Measurements from ENCODE around the gene CMIP. TPM values are rescaled to one million over a fixed set of nuclear protein-coding genes. Genes with fewer than 3 reads are reported as not detected.

CMIP gene
- total RNA-seq = 10 to 100 TPM; 12.2 to 23.0 (median 16.5) TPM
- long read RNA-seq, partial matches to known transcripts = 0 of 1 reads
- long read RNA-seq, other reads (novel, unspliced or antisense) = 1 of 1 reads

- intact Hi-C loops (cut with DNase I) = no loop called here
- no CpG with 5 or more reads among the region's 114 CpGs for WGBS (ENCODE audit: insufficient coverage, low coverage, low lambda C conversion rate, missing lambda C conversion rate)
- Histone ChIP-seq H3K9me3 (no peaks in the 10 kb centered on the region), H3K36me3 (no peaks in the 10 kb centered on the region), H3K4me3 (peak within 1 kb of the TSS; percentile 54 to 84 (median 79)), H3K4me1 (peaks cover 0 to 31% (median 11%) of the 10 kb centered on the region in 4 donors), H3K27ac (peak within 1 kb of the TSS; percentile 71 to 96 (median 89)), H3K27me3 (no peaks in the 10 kb centered on the region)
- ATAC-seq = peak; percentile 43 to 64 (median 58)
- TF ChIP-seq POLR2A (IDR thresholded peaks at IDR 0.05) (no peak), CTCF (IDR thresholded peaks at IDR 0.05) (no peak)
- DNase-seq = peak; percentile 90 to 92 (median 91)
These were observed at the start of gene CMIP for GRCh38 chr16:81444448-81445121. CMIP (plus strand) TSS chr16:81444808.

DNA sequence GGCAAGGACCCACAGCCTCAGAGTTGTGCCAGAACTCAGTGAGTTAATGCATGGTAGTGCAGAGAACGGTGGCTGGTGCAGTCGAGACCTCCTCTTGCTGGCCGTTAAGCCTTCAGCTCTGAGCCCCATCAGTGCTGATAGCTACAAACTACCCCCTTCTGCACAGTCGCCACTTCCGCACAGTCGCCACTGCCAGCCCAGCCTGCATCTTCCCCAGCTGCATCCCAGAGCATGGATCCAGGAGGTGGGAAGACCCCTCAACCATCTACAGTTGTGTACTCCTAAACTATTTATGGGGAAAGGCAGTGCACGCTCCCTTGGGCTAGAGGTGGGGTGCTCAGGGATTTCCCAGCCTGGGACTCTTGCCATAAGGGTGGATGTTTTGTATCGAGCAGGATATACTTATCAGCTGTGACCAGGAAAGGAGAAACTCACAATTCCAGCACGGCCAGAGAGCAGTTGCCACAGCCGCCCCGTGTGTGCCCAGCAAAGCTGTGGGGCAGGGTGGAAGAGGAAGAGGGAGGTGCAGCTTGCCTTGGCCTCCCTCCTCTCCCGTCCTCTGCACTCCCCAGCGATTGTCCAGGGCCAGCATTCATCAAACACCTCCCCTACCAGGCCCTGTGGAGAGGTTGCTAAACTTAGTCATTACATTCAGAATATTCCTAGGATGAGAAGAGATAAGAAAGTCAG is 49.5 kb upstream of the CMIP start:
- H3K27me3 ChIP-seq = no peaks in the 10 kb centered on the region
- DNase-seq = peak in 2 of 3 donors; percentile 35 to 48
- H3K9me3 ChIP-seq = no peaks in the 10 kb centered on the region
- WGBS (ENCODE audit: insufficient coverage, low coverage, low lambda C conversion rate, missing lambda C conversion rate) = 38% methylated on average over 6 of the region's 13 CpGs
- no peaks in the 10 kb centered on the region for H3K4me1 ChIP-seq
- no peak overlapping the region for H3K27ac ChIP-seq
- H3K36me3 ChIP-seq = no peaks in the 10 kb centered on the region
- TF ChIP-seq CTCF (IDR thresholded peaks at IDR 0.05) (no peak), POLR2A (IDR thresholded peaks at IDR 0.05) (no peak)
- intact Hi-C loops (cut with DNase I) = no loop called here
- no peak overlapping the region for H3K4me3 ChIP-seq
- peak; percentile 64 to 67 (median 66) for ATAC-seq

DNA sequence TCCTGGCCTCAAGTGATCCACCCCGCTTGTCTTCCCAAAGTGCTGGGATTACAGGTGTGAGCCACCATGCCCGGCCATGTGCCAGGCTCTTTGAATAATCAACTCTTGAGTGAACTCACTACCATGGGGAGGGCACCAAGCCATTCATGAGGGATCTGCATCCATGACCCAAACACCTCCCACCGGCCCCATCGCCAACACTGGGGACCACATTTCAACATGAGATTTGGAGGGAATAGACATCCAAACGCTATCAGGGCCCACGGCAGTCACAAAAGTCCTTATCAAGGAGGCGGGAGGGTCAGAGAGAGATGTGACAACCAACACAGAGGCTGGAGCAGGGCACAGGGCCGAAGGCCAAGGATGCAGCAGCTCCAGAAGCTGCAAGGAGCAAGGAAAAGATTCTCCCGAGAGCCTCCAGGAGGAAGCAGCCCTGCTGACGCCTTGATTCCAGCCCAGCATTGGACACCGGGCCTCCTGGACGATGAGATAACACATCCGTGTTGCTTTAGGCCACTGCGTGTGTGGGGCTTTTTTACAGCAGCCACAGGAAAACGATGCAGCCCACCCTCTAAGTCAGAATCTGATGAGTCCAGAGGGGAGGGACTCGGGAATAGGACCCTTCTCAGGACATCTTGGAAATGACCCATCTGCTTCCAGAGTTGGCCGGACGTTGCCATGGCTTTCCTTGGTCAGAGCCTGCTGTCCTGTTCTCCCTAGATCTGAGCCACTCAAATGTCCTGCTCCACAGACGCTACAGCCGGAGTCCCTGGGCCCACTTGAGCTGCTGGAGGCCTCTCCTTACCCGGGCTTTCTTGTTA is 47.3 kb upstream of the CMIP start:
- ATAC-seq (peak; percentile 45 to 60 (median 56)), DNase-seq (peak in 2 of 3 donors; percentile 38 to 40)
- H3K4me3 ChIP-seq = no peak overlapping the region
- no peak for TF ChIP-seq CTCF (IDR thresholded peaks at IDR 0.05)
- TF ChIP-seq POLR2A (IDR thresholded peaks at IDR 0.05) = no peak
- intact Hi-C loops (cut with DNase I) = no loop called here
- H3K9me3 ChIP-seq = no peaks in the 10 kb centered on the region
- no peaks in the 10 kb centered on the region for H3K27me3 ChIP-seq
- WGBS (ENCODE audit: insufficient coverage, low coverage, low lambda C conversion rate, missing lambda C conversion rate) = 72% methylated on average over 13 of the region's 21 CpGs
- no peaks in the 10 kb centered on the region for H3K36me3 ChIP-seq
- no peaks in the 10 kb centered on the region for H3K4me1 ChIP-seq
- no peak overlapping the region for H3K27ac ChIP-seq

DNA sequence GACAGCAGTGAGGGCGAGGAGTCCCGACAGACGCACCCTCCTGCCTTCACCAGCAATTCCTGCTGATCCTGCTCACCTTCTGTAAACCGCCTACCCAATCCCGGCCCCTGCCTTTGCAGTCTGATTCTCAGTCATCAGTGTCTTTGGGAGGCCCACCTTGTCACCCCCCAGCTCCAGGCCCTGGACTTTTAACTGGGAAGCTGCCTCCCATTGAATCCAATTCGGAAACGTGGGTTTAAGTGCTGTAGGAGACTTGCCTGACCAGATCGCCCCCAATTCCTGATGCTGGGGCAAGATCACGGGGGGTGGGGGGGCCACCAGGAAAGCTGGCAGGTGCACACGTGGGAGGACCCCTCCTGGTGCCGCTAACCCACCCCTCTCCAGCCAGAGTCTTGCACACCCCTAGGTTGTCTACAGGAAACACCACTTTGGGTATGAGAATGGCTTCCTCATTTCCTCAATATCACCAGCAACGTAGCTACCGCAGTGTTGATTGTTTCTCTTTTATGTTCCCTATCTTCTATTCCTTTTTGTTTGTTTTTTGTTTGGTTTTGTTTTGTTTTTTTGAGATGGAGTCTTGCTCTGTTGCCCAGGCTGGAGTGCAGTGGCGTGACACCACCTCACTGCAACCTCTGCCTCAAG is 46.6 kb upstream of the CMIP start:
- Histone ChIP-seq H3K36me3 (no peaks in the 10 kb centered on the region), H3K27me3 (no peaks in the 10 kb centered on the region), H3K4me1 (no peaks in the 10 kb centered on the region), H3K9me3 (no peaks in the 10 kb centered on the region), H3K4me3 (no peak overlapping the region), H3K27ac (no peak overlapping the region)
- WGBS (ENCODE audit: insufficient coverage, low coverage, low lambda C conversion rate, missing lambda C conversion rate) = 76% methylated on average over 8 of the region's 14 CpGs
- ATAC-seq (no peak), DNase-seq (no peak)
- intact Hi-C loops (cut with DNase I) = no loop called here
- no peak for TF ChIP-seq CTCF (IDR thresholded peaks at IDR 0.05)
- no peak for TF ChIP-seq POLR2A (IDR thresholded peaks at IDR 0.05)

Measured in right lobe of liver (tissue), 6 donors.